CD4-positive, alpha-beta T cell (primary cell): Measurements from ENCODE around the gene NPC1. TPM values are rescaled to one million over a fixed set of nuclear protein-coding genes. Genes with fewer than 3 reads are reported as not detected.

Source experiments
- ATAC-seq: fragments of 200-7000 bp; cut with Tn5 transposase; one replicate; pipeline ENCODE4 v1.10.0; 2022; ENCODE audit warnings: mild to moderate bottlenecking; ENCODE audit not compliant: poor library complexity
- CTCF ChIA-PET: fragments of 350-600 bp; sonication (Branson Sonifier 250); formaldehyde crosslinking; loops from one replicate; lab custom pipeline; 2021; ENCODE audit warnings: antibody characterized with exemption, inconsistent platforms; lab: Charles Lee
- POLR2A ChIA-PET: fragments of 350-600 bp; sonication (Branson Sonifier 250); formaldehyde crosslinking; loops from one replicate; lab custom pipeline; 2021; ENCODE audit warnings: antibody characterized with exemption, inconsistent platforms; lab: Charles Lee
- DNase-seq, 14 experiments: peaks; one replicate each; pipeline ENCODE4 v3.0.0-alpha.2; 2013 to 2020; ENCODE audit warnings: mixed read lengths in 2 of 14
- H3K27ac ChIP-seq, 2 donors: one replicate each; pipeline versions ENCODE4 v1.5.1 to v1.7.0; 2013; ENCODE audit warnings: low read length in 2 of 2, low read depth in 1 of 2, mild to moderate bottlenecking in 1 of 2
- H3K27me3 ChIP-seq, 2 experiments: 1 replicate in 1 of 2; 2 replicates in 1 of 2; pipeline versions ENCODE4 v1.6.1 to v1.7.0; 2013; ENCODE audit warnings: low read length in 2 of 2, control low read depth in 1 of 2, mild to moderate bottlenecking in 1 of 2, moderate library complexity in 1 of 2; ENCODE audit not compliant: insufficient read depth in 2 of 2, control insufficient read depth in 1 of 2
- H3K36me3 ChIP-seq: one replicate; pipeline ENCODE4 v1.6.1; 2013; ENCODE audit warnings: low read length, control low read depth; ENCODE audit not compliant: insufficient read depth
- H3K4me1 ChIP-seq: one replicate; pipeline ENCODE4 v1.6.1; 2013; ENCODE audit warnings: low read length, control low read depth; ENCODE audit not compliant: insufficient read depth
- H3K4me3 ChIP-seq: one replicate; pipeline ENCODE4 v1.5.1; 2013; ENCODE audit warnings: mild to moderate bottlenecking, low read length, moderate library complexity
- H3K9me3 ChIP-seq, 2 experiments: 1 replicate in 1 of 2; 2 replicates in 1 of 2; pipeline versions ENCODE4 v1.6.1 to v1.7.0; 2013; ENCODE audit warnings: low read length in 2 of 2, mild to moderate bottlenecking in 2 of 2, control low read depth in 1 of 2, moderate library complexity in 1 of 2; ENCODE audit not compliant: control insufficient read depth in 1 of 2, insufficient read depth in 1 of 2
- H3K27ac Mint-ChIP-seq: one replicate; pipeline ENCODE4 v1.8.0; 2020; ENCODE audit warnings: mixed read lengths
- H3K27me3 Mint-ChIP-seq: one replicate; pipeline ENCODE4 v1.8.0; 2021; ENCODE audit warnings: mixed read lengths
- H3K36me3 Mint-ChIP-seq: one replicate; pipeline ENCODE4 v1.8.0; 2021; ENCODE audit warnings: low read depth, mixed read lengths
- H3K4me1 Mint-ChIP-seq: one replicate; pipeline ENCODE4 v1.8.0; 2021; ENCODE audit warnings: low read depth, mixed read lengths
- H3K4me3 Mint-ChIP-seq: one replicate; pipeline ENCODE4 v1.8.0; 2020; ENCODE audit warnings: mild to moderate bottlenecking, mixed read lengths
- H3K9me3 Mint-ChIP-seq: one replicate; pipeline ENCODE4 v1.8.0; 2020; ENCODE audit warnings: mixed read lengths
- CTCF ChIP-seq: fragments of 200-600 bp; IDR thresholded peaks from one replicate; pipeline ENCODE4 v1.8.0; 2022; ENCODE audit warnings: antibody characterized with exemption, mild to moderate bottlenecking
- intact Hi-C, 2 experiments: fragments of 100-400 bp; cut with DNase I in 1 of 2; cut with micrococcal nuclease in 1 of 2; formaldehyde crosslinking; loops; one replicate each; pipeline versions ENCODE4 v1.15.1 to v1.9.0; 2023 to 2025; cut with DNase I, micrococcal nuclease
- total RNA-seq, 174 experiments: library from RNA in 2 of 174; stranded (reverse) in 2 of 174; gene quantifications; one replicate each; pipeline ENCODE4 v1.2.3 and lab custom pipeline; 2021 to 2026

The NPC1 gene
- total RNA-seq, 2 experiments from 2014 or later, result 17.2 to 17.6 TPM

DNA sequence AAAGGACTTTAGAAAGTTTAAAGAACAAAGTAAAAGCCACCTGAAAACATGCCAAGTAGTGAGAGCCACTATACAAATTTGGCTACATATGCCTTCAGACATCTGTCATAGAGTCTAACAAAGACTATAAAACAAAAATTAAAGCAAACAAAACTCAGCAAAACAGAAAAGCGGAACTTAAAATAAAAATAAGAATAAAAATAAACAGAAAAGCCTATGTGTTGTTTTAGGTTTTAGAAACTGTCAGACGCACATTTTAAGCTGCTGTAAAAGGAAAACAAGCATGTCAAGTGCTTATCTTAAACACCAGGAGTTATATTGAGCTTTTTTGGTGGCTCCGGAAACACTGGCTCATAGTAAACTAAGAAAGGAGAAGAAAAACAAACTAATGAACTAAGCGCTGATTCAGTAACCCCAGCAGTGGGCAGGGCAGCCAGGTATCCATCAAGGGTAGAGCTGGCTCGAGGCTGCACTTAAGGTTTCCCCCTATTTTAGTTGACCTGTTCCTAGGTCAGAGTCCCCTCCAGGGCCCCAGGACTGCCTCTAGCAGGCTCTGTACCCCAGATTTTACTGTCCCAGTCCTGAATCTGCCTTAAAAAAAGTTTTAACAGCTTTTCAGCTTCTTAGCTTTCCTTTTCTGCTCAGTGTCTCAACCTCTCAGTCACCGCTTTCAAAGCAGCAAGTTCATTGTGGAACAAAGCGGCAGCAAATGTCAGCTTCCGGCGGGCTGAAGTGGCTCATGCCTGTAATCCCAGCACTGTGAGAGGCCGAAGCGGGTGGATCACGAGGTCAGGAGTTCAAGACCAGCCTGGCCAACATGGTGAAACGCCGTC lies 98.4 kb downstream of the NPC1 start:
- Histone ChIP-seq H3K9me3 (no peaks in the 10 kb centered on the region), H3K27me3 (no peaks in the 10 kb centered on the region), H3K36me3 (no peaks in the 10 kb centered on the region), H3K4me3 (peak overlapping the region; percentile 32), H3K4me1 (peaks cover 9% of the 10 kb centered on the region), H3K27ac (peak overlapping the region; percentile 46 to 70)
- Mint-ChIP-seq H3K9me3 (peaks cover 2% of the 10 kb centered on the region), H3K27me3 (no peaks in the 10 kb centered on the region), H3K36me3 (peaks cover 5% of the 10 kb centered on the region), H3K4me3 (peak overlapping the region; percentile 83), H3K4me1 (peaks cover 19% of the 10 kb centered on the region), H3K27ac (peak overlapping the region; percentile 92)
- intact Hi-C loops, result no loop called here
- no peak for TF ChIP-seq CTCF
- ATAC-seq (peak; percentile 69), DNase-seq (peak in 12 of 14 experiments; percentile 17 to 65 (median 43))
- CTCF ChIA-PET, result interaction anchor here (1.1 to 1.7 kb wide), 3 partner anchors 11 to 35 kb away, joined by 3 to 10 read pairs (median 3); partner anchors contain the start of genes RIOK3 and RMC1
- POLR2A ChIA-PET, result interaction anchor here (0.6 to 2.6 kb wide), 12 partner anchors 9 to 256 kb away, joined by 3 to 20 read pairs (median 4); partner anchors contain the start of genes RIOK3 and RMC1

DNA sequence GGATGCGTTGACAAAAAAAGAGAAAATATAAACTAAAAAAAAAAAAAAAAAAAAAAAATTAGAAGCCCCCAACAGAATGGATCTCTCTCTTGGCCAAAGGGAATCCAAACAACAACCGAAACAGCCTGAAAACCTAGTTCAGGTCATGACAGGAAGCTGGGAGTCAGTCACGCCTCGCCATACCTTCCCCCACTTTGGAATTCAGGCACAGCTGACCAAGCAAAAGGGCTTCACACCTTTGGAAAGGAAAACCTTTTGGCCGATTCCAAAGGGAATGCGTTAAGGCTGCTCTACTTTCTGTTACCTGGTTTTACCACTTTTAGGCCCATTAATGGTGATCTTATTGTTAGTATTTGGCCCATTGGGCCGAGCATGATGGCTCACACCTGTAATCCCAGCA lies 100.9 kb downstream of the NPC1 start:
- peaks cover 9% of the 10 kb centered on the region for H3K4me1 ChIP-seq
- H3K9me3 Mint-ChIP-seq, result no peaks in the 10 kb centered on the region
- ChIA-PET CTCF (interaction anchor here (0.7 kb wide), 1 partner anchor 31 kb away, joined by 3 read pairs; no protein-coding TSS in a partner anchor), POLR2A (no interaction called here)
- intact Hi-C loops, result no loop called here
- TF ChIP-seq CTCF, result no peak
- no peaks in the 10 kb centered on the region for H3K27me3 ChIP-seq
- no peak overlapping the region for H3K4me3 Mint-ChIP-seq
- H3K4me1 Mint-ChIP-seq, result peaks cover 19% of the 10 kb centered on the region
- ATAC-seq, result no peak
- peaks cover 12% of the 10 kb centered on the region for H3K36me3 ChIP-seq
- H3K9me3 ChIP-seq, result no peaks in the 10 kb centered on the region
- DNase-seq, result no peak
- H3K4me3 ChIP-seq, result no peak overlapping the region
- no peak overlapping the region for H3K27ac ChIP-seq
- no peaks in the 10 kb centered on the region for H3K27me3 Mint-ChIP-seq
- no peak overlapping the region for H3K27ac Mint-ChIP-seq
- peaks cover 20% of the 10 kb centered on the region for H3K36me3 Mint-ChIP-seq

- ATAC-seq (no peak), DNase-seq (no peak)
- H3K4me1 ChIP-seq, result peaks cover 9% of the 10 kb centered on the region
- no peak overlapping the region for H3K4me3 ChIP-seq
- peaks cover 19% of the 10 kb centered on the region for H3K36me3 ChIP-seq
- intact Hi-C loops, result no loop called here
- no peaks in the 10 kb centered on the region for H3K27me3 ChIP-seq
- ChIA-PET CTCF (no interaction called here), POLR2A (no interaction called here)
- no peaks in the 10 kb centered on the region for H3K9me3 Mint-ChIP-seq
- TF ChIP-seq CTCF, result no peak
- no peak overlapping the region for H3K4me3 Mint-ChIP-seq
- H3K27ac Mint-ChIP-seq, result no peak overlapping the region
- peaks cover 19% of the 10 kb centered on the region for H3K4me1 Mint-ChIP-seq
- H3K27me3 Mint-ChIP-seq, result no peaks in the 10 kb centered on the region
- H3K27ac ChIP-seq, result no peak overlapping the region
- peaks cover 28% of the 10 kb centered on the region for H3K36me3 Mint-ChIP-seq
- H3K9me3 ChIP-seq, result no peaks in the 10 kb centered on the region
These were observed 101.6 kb downstream of the NPC1 start for GRCh38 chr18:23484561-23485182.

Other genes with a start within 250 kb of the NPC1 start
- 100 to 1,000 TPM; 151 to 153 TPM for gene RIOK3, start 133.2 kb downstream of the NPC1 start, total RNA-seq
- 10 to 100 TPM; 46.9 to 48.3 TPM for gene RMC1, start 83.0 kb downstream of the NPC1 start, total RNA-seq
- under 1 TPM; 0.28 to 0.58 TPM for gene ANKRD29, start 76.4 kb upstream of the NPC1 start, total RNA-seq
- gene LAMA3, start 102.9 kb upstream of the NPC1 start, total RNA-seq, result under 1 TPM in 1 of 2 experiments, not detected in 1; 0.19 TPM